HepG2 (cell line): ENCODE data around the gene SRP19. TPM values are rescaled to one million over a fixed set of nuclear protein-coding genes. Genes with fewer than 3 reads are reported as not detected.

Experiments used
- SMAD1 ChIP-seq: sonication (generic); formaldehyde crosslinking; IDR thresholded peaks from 2 replicates; pipeline ENCODE4 v1.4.0; 2020; ENCODE audit warnings: missing genetic modification reagents, low read depth, mild to moderate bottlenecking, borderline replicate concordance
- SSRP1 ChIP-seq: IDR thresholded peaks from 2 replicates; pipeline ENCODE4 v1.6.1; 2016; ENCODE audit warnings: control low read depth
- SUZ12 ChIP-seq: fragments of 150-350 bp; IDR thresholded peaks from 2 replicates; pipeline ENCODE4 v1.6.1; 2014; ENCODE audit warnings: low read depth, low read length
- ZFAT ChIP-seq: sonication (generic); formaldehyde crosslinking; conservative IDR thresholded peaks from 2 replicates; pipeline ENCODE4 v1.8.1; 2023; ENCODE audit warnings: missing genetic modification reagents, inconsistent platforms
- ZNF850 ChIP-seq: sonication (generic); formaldehyde crosslinking; conservative IDR thresholded peaks from 2 replicates; pipeline ENCODE4 v1.9.0; 2021; ENCODE audit warnings: mild to moderate bottlenecking, missing genetic modification reagents
- polyA plus RNA-seq, 8 experiments: library from polyadenylated mRNA; depleted of rRNA in 3 of 8; stranded (reverse) in 7 of 8; unstranded in 1 of 8; fragments of >200 nt; fragmentation: Illumina TruSeq in 4 of 8; extraction: Trizol in 4 of 8; gene quantifications; 2 replicates each; pipeline versions ENCODE4 v1.2.1 to v1.2.3, GENCODE V29; 2011 to 2016; ENCODE audit warnings: low read depth in 4 of 8, missing spikeins in 1 of 8, mixed read lengths in 1 of 8; ENCODE audit not compliant: insufficient read depth in 1 of 8
- total RNA-seq, 5 experiments: library from RNA; depleted of rRNA; stranded (reverse); fragments of >200 nt; fragmentation: Illumina TruSeq; extraction: Trizol; gene quantifications; 2 replicates each; pipeline ENCODE4 v1.2.3, GENCODE V29; 2016; ENCODE audit warnings: low read depth in 1 of 5
- TF ChIP-seq, protein P1 (sequence below): sonication (generic); formaldehyde crosslinking; IDR thresholded peaks from 2 replicates; pipeline ENCODE4 v1.8.0; 2022; ENCODE audit warnings: missing genetic modification reagents, mild to moderate bottlenecking, borderline replicate concordance
- TF ChIP-seq, protein P2 (sequence below): sonication (generic); formaldehyde crosslinking; IDR thresholded peaks from 2 replicates; pipeline ENCODE4 v1.4.0; 2020; ENCODE audit warnings: missing genetic modification reagents, borderline replicate concordance
- TF ChIP-seq, protein P3 (sequence below): sonication (generic); formaldehyde crosslinking; conservative IDR thresholded peaks from 2 replicates; pipeline ENCODE4 v1.8.0; 2022; ENCODE audit warnings: mild to moderate bottlenecking, moderate library complexity, missing genetic modification reagents
- TF ChIP-seq, protein P4 (sequence below): sonication (generic); formaldehyde crosslinking; IDR thresholded peaks from 2 replicates; pipeline ENCODE4 v1.5.1; 2020; ENCODE audit warnings: missing genetic modification reagents, mild to moderate bottlenecking, borderline replicate concordance
- TF ChIP-seq, protein P5 (sequence below): sonication (generic); formaldehyde crosslinking; IDR thresholded peaks from 2 replicates; pipeline ENCODE4 v1.4.0; 2020; ENCODE audit warnings: missing genetic modification reagents
- TF ChIP-seq, protein P6 (sequence below): sonication (generic); formaldehyde crosslinking; IDR thresholded peaks from 2 replicates; pipeline ENCODE4 v1.8.0; 2022; ENCODE audit warnings: missing genetic modification reagents, mild to moderate bottlenecking, inconsistent platforms, borderline replicate concordance
- TF ChIP-seq, protein P7 (sequence below): sonication (generic); formaldehyde crosslinking; IDR thresholded peaks from 2 replicates; pipeline ENCODE4; 2020; ENCODE audit warnings: missing genetic modification reagents, mild to moderate bottlenecking, borderline replicate concordance
- TF ChIP-seq, protein P8 (sequence below): sonication (generic); formaldehyde crosslinking; IDR thresholded peaks from 2 replicates; pipeline ENCODE4 v1.8.1; 2023; ENCODE audit warnings: mild to moderate bottlenecking, missing genetic modification reagents, borderline replicate concordance

SRP19 gene
- total and polyA plus RNA-seq, 2 of the 13 experiments (the other 11 are each of a cell fraction or from before 2014, with no cell fraction given) = 46.9 to 143 TPM

DNA sequence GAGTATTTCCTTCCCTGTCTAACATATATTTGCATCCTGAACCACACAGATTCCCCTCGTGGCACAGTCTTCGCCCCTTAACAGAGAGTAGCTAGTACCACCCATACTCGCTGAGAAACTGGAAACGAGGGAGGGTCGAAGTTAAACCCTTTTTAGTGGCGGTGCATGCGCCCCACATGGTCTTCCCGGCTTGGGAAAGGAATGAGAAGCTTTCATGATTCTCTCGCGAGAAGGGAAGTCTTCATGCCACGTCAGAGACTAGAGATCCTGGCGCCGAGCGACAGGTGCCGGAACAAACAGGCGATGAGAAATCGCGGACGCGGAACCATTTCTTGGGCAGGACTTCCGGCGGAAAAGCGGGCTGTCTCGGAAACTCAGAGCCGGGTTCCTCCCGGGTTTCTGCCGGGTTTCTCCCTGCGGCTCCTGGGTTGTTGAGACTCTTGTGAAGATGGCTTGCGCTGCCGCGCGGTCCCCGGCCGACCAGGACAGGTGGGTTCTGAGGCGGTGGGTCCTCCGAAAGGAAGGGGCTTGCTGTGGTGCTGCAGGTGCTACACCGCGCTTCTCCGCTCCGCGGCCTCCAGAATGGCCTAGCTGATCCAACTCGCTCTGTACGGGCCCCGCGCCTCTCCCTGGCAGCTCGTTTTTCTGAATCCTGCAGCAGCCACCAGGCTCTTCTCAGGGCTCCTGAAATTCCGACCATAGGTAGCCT is at the start of gene SRP19 (continued):
- TF ChIP-seq, protein P1, sequence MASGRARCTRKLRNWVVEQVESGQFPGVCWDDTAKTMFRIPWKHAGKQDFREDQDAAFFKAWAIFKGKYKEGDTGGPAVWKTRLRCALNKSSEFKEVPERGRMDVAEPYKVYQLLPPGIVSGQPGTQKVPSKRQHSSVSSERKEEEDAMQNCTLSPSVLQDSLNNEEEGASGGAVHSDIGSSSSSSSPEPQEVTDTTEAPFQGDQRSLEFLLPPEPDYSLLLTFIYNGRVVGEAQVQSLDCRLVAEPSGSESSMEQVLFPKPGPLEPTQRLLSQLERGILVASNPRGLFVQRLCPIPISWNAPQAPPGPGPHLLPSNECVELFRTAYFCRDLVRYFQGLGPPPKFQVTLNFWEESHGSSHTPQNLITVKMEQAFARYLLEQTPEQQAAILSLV (CRISPR knock-in tag) = no peak
- TF ChIP-seq, protein P2, sequence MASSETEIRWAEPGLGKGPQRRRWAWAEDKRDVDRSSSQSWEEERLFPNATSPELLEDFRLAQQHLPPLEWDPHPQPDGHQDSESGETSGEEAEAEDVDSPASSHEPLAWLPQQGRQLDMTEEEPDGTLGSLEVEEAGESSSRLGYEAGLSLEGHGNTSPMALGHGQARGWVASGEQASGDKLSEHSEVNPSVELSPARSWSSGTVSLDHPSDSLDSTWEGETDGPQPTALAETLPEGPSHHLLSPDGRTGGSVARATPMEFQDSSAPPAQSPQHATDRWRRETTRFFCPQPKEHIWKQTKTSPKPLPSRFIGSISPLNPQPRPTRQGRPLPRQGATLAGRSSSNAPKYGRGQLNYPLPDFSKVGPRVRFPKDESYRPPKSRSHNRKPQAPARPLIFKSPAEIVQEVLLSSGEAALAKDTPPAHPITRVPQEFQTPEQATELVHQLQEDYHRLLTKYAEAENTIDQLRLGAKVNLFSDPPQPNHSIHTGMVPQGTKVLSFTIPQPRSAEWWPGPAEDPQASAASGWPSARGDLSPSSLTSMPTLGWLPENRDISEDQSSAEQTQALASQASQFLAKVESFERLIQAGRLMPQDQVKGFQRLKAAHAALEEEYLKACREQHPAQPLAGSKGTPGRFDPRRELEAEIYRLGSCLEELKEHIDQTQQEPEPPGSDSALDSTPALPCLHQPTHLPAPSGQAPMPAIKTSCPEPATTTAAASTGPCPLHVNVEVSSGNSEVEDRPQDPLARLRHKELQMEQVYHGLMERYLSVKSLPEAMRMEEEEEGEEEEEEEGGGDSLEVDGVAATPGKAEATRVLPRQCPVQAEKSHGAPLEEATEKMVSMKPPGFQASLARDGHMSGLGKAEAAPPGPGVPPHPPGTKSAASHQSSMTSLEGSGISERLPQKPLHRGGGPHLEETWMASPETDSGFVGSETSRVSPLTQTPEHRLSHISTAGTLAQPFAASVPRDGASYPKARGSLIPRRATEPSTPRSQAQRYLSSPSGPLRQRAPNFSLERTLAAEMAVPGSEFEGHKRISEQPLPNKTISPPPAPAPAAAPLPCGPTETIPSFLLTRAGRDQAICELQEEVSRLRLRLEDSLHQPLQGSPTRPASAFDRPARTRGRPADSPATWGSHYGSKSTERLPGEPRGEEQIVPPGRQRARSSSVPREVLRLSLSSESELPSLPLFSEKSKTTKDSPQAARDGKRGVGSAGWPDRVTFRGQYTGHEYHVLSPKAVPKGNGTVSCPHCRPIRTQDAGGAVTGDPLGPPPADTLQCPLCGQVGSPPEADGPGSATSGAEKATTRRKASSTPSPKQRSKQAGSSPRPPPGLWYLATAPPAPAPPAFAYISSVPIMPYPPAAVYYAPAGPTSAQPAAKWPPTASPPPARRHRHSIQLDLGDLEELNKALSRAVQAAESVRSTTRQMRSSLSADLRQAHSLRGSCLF (CRISPR knock-in tag) = peak; percentile 94; the same call in 1 of the 2 replicates
- TF ChIP-seq, protein P3, sequence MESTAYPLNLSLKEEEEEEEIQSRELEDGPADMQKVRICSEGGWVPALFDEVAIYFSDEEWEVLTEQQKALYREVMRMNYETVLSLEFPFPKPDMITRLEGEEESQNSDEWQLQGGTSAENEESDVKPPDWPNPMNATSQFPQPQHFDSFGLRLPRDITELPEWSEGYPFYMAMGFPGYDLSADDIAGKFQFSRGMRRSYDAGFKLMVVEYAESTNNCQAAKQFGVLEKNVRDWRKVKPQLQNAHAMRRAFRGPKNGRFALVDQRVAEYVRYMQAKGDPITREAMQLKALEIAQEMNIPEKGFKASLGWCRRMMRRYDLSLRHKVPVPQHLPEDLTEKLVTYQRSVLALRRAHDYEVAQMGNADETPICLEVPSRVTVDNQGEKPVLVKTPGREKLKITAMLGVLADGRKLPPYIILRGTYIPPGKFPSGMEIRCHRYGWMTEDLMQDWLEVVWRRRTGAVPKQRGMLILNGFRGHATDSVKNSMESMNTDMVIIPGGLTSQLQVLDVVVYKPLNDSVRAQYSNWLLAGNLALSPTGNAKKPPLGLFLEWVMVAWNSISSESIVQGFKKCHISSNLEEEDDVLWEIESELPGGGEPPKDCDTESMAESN (CRISPR knock-in tag) = 0 out of 2 replicates have a peak, but pooled peaks have one; percentile 56
- TF ChIP-seq, protein P4, sequence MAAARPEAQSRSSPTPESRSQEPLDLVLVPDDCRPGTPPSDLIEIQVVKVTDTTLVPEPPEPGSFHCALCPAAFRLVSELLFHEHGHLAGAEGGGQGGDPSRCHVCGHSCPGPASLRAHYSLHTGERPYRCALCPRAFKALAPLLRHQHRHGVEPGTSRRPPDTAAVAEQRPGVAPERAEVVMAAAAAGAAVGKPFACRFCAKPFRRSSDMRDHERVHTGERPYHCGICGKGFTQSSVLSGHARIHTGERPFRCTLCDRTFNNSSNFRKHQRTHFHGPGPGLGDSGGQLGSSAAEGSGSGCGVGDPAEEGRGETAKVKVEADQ = peak; percentile 63; the same call in 1 of the 2 replicates
- TF ChIP-seq SSRP1 (CRISPR knock-in tag) (no peak), ZNF850 (CRISPR knock-in tag) (no peak), ZFAT (CRISPR knock-in tag) (peak; percentile 89), SUZ12 (no peak), SMAD1 (CRISPR knock-in tag) (no peak)
- TF ChIP-seq, protein P5, sequence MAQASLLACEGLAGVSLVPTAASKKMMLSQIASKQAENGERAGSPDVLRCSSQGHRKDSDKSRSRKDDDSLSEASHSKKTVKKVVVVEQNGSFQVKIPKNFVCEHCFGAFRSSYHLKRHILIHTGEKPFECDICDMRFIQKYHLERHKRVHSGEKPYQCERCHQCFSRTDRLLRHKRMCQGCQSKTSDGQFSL (CRISPR knock-in tag) = peak; percentile 73; the same call in 1 of the 2 replicates
- TF ChIP-seq, protein P6, sequence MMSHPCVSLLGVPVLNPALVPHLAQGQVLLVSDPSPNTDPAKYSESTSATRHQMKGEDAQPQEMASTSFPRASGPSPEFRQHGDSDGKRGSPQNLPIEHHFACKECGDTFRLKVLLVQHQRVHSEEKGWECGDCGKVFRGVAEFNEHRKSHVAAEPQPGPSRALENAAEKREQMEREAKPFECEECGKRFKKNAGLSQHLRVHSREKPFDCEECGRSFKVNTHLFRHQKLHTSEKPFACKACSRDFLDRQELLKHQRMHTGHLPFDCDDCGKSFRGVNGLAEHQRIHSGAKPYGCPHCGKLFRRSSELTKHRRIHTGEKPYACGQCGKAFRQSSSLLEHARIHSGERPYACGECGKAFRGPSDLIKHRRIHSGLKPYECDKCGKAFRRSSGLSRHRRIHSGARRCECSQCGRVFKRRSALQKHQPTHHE (CRISPR knock-in tag) = peak; percentile 92; the same call in 1 of the 2 replicates
- TF ChIP-seq, protein P7, sequence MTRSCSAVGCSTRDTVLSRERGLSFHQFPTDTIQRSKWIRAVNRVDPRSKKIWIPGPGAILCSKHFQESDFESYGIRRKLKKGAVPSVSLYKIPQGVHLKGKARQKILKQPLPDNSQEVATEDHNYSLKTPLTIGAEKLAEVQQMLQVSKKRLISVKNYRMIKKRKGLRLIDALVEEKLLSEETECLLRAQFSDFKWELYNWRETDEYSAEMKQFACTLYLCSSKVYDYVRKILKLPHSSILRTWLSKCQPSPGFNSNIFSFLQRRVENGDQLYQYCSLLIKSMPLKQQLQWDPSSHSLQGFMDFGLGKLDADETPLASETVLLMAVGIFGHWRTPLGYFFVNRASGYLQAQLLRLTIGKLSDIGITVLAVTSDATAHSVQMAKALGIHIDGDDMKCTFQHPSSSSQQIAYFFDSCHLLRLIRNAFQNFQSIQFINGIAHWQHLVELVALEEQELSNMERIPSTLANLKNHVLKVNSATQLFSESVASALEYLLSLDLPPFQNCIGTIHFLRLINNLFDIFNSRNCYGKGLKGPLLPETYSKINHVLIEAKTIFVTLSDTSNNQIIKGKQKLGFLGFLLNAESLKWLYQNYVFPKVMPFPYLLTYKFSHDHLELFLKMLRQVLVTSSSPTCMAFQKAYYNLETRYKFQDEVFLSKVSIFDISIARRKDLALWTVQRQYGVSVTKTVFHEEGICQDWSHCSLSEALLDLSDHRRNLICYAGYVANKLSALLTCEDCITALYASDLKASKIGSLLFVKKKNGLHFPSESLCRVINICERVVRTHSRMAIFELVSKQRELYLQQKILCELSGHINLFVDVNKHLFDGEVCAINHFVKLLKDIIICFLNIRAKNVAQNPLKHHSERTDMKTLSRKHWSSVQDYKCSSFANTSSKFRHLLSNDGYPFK (CRISPR knock-in tag) = peak; percentile 82
- TF ChIP-seq, protein P8, sequence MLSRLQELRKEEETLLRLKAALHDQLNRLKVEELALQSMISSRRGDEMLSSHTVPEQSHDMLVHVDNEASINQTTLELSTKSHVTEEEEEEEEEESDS (CRISPR knock-in tag) = 0 out of 2 replicates have a peak, but pooled peaks have one; percentile 60
